Activated CD8-positive, alpha-beta memory T cell treated with anti-CD3 and anti-CD28 coated beads, Interleukin-2, amount 50 U/mL, for 4 hours (primary cell): ENCODE measurements around the gene TRIML1.
"Not testable (repeated sequence)": the region's sequence is repeated elsewhere in the genome, so short reads cannot be mapped to it uniquely, and the experiment has no call there.

Experiments
- DNase-seq: peaks from one replicate; pipeline ENCODE4 v3.0.0-alpha.2; 2020

TRIML1 gene

GRCh38 chr4:188154668-188155405, 15.6 kb downstream of the TRIML1 start:
- DNase-seq = no peak

DNA sequence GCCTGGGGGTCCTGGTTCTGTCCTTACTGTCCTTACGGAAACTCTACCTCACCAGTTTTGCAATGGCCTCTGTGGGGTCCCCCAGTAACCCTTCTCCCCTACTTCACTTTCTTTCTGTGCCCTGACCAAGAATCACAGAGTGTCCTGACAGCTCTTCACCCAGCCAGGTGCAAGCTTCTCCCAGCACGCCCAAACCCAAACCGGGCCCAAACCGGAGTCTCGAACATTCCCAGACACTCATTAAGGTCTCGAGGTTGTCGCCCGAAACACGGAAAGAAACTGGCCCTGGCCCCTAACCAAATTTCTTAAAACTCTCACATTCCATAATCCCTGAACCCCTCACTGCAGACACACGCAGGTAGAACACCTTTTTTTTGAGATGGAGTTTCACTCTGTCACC, 19.1 kb downstream of the TRIML1 start:
- DNase-seq = no peak

DNA sequence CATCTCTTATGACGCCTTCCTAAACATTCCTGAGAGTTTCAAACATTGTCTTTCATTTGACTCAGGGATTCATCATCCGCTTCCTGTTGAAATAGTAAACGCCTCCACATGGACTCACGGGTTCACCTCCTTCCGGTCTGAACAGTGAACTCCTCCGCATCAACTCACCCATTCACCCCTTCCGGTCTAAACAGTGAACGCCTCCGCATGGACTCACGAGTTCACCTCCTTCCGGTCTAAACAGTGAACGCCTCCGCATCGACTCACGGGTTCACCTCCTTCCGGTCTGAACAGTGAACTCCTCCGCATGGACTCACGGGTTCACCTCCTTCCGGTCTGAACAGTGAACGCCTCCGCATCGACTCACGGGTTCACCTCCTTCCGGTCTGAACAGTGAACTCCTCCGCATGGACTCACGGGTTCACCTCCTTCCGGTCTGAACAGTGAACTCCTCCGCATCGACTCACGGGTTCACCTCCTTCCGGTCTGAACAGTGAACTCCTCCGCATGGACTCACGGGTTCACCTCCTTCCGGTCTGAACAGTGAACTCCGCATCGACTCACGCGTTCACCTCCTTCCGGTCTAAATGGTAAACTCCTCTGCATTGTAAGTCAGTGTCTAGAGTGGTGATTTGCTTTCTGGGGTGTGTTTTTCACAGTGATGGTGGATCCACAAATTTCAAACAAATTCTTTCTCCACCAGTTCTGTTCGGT, 20.4 kb downstream of the TRIML1 start:
- not testable (repeated sequence) for DNase-seq

DNA sequence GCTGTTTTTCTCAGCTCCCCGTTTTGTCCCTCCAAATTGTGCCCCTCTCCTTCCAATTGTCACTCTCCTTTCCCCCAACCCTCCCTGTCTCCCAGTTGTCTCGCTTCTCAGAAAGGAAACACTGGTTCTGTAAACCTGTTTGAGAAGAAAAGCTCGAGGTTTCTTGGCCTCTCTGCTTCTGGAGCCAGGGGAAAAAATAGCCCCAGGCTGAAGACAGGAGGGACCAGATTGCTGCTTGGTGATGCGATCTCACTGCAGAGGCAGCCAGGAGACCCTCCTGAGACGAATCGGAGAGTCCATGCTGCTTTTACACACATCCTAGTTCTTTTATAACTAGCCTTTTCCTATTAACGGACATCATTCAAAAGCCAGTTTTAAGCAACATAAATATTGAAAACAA, 21.2 kb downstream of the TRIML1 start:
- DNase-seq = no peak

DNA sequence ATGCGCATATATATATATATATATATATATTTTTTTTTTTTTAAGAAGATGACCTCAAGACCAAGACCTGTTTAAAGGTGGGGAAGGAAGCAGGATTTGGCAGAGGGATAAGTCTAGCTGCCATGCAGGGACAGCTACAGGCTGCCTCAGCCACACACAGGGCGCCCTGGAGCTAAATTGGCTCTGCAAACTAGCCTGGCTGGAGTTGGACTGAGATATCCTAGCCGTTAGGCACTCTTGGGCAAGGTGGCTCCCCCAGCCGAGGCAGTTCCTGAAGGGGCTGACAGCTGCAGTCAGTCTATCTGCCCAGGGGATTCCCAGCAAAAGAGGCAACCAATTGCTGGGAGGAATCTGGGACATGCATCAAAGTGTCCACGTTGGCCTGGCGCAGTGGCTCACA, 21.9 kb downstream of the TRIML1 start:
- DNase-seq = no peak

- no peak for DNase-seq
Observed at GRCh38 chr4:188162698-188163097, 23.5 kb downstream of the TRIML1 start.

DNA sequence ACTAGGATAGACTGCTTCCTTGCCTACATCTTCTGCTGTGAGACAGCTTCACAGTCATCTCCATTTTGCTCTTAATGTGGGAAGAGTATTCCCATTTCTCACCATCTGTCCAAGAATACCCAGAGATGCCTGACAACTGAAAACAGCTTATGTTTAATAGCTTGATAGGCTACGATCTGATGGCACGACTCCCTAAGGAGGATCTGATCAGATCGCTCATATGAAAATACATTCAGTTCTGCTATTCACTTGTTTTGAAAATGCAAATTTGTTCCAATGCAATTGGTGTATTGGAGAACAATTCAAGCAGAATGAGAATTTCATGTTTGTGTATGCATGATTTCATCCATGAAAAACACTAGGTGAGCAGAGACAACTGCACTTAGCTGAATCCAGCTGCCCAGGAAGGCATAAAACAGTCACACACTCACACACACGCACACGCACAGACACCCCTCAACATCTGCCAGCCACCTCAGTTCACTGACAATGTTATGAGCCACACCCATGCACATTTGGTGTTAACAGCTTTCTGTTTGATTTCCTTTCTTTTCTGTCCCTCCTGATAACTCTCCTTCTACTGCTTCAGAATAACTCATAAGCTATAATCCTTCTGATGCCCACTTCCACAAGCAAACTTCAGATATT, 29.6 kb downstream of the TRIML1 start:
- DNase-seq = no peak

- no peak for DNase-seq
Observed at GRCh38 chr4:188171551-188171950, 32.3 kb downstream of the TRIML1 start.

DNA sequence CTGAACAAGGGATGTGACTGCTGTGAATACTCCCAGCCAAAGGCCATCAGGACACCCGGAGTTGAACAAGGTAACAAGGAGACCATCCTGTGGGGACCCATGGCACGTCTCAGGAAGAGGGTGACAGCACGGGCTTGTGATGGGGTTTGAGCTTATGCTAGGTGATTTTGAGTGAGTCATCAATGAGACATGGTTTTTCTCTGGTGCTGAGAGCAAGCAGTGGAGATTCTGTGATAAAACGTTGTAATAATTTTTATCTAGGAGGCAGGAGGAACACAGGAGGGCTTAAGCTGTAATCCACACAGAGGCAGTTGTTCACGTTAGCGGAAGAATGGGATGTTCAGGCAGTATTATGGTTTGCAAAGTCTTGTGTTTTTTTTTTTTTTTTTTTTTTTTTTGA, 36.0 kb downstream of the TRIML1 start:
- DNase-seq = no peak

- DNase-seq = no peak
Observed at GRCh38 chr4:188177997-188178675, 38.9 kb downstream of the TRIML1 start.

DNA sequence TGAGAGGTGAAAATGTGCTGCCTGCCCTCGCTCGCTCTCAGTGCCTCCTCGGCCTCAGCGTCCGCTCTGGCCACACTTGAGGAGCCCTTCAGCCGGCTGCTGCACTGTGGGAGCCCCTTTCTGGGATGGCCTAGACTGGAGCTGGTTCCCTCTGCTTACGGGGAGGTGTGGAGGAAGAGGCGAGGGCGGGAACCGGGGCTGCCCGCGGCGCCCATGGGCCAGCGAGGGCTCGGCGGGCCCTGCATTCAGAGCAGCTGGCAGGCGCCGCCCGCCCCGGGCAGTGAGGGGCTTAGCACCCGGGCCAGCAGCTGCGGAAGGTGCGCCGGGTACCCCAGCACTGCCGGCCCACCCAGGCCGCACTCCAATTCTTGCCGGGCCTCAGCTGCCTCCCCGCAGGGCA, 39.6 kb downstream of the TRIML1 start:
- no peak for DNase-seq

- DNase-seq = no peak
Observed at GRCh38 chr4:188187106-188187505, 47.9 kb downstream of the TRIML1 start.

GRCh38 chr4:188190461-188190860, 51.2 kb downstream of the TRIML1 start:
- no peak for DNase-seq

GRCh38 chr4:188194421-188194820, 55.2 kb downstream of the TRIML1 start:
- no peak for DNase-seq

DNA sequence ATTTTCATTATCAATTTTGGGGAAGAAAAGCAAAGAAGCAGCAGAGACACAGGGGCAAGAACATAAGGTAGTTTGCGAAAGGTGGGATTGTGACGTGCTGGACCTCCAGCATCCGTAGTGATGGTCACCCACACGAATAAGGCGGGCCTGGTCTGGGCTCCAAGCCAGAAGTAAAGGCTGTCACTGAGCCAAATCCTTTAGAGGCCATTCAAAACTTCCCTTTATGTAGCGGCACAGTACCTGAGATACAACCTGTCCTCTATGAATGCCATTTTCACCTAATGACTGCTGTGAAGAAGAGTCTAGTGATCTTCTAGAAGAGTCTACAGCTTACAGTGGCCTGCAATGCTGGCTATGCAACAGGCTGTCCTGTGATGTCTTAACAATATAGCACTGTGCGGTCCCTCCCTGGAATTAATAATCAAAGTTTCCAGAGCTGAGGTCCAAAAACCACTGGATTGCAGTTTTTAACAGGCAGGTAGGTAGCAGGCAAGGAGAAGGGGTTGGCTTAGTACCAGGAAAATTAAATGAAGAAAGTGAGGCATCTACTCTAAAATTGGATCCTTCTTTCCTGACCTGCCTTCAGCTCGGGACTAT, 56.2 kb downstream of the TRIML1 start:
- DNase-seq = no peak

DNA sequence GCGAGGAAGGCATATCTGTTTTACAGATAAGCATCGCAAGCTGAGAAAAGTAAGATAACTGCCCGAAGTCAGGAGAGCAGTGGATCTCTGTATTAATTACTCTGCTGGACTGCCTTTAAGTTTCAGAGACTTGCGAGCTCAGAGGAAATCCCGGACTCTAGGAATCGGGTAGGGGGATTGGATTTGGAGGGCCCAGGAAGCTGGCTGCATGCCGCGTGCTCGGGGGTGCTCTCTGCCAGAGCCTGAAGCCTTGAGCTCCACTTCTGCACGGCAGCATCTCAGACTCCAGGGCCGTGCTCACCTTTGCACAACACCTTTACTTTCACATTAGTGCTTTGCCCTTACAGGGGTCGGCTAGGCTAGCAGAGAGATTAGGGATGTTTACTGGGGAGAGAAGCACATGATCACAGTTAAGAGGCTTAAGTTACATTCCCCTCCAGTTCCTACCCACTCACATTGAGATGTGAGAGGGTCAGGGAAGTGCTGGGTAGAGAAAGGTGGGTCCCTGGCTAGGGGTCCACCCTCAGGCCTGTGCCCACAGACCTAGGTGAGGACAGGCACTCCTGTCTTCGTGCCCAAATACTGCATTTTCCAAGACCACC, 57.0 kb downstream of the TRIML1 start:
- no peak for DNase-seq
